CD8-positive, alpha-beta memory T cell (primary cell): ENCODE measurements around the gene CABP4. TPM values are rescaled to one million over a fixed set of nuclear protein-coding genes. Genes with fewer than 3 reads are reported as not detected.

Experiments used
- CTCF ChIA-PET: fragments of 350-600 bp; sonication (Branson Sonifier 250); formaldehyde crosslinking; loops from one replicate; lab custom pipeline; 2021; ENCODE audit warnings: antibody characterized with exemption; lab: Charles Lee
- POLR2A ChIA-PET: fragments of 350-600 bp; sonication (Branson Sonifier 250); formaldehyde crosslinking; loops from one replicate; lab custom pipeline; 2021; ENCODE audit warnings: antibody characterized with exemption; lab: Charles Lee
- DNase-seq, 5 donors: peaks; one replicate each; pipeline versions ENCODE4 v3.0.0 to v3.0.0-alpha.2; 2020 to 2022; ENCODE audit warnings: mixed read lengths in 1 of 5
- H3K27ac ChIP-seq: one replicate; pipeline ENCODE4 v1.7.0; 2013; ENCODE audit warnings: low read depth, mild to moderate bottlenecking, low read length, moderate library complexity
- H3K27me3 ChIP-seq: 2 replicates; pipeline ENCODE4 v1.7.0; 2013; ENCODE audit warnings: low read length, mild to moderate bottlenecking; ENCODE audit not compliant: insufficient read depth, poor library complexity, severe bottlenecking
- H3K36me3 ChIP-seq: 2 replicates; pipeline ENCODE4 v1.7.0; 2013; ENCODE audit warnings: mild to moderate bottlenecking, low read length, moderate library complexity; ENCODE audit not compliant: insufficient read depth
- H3K4me1 ChIP-seq: 2 replicates; pipeline ENCODE4 v1.7.0; 2013; ENCODE audit warnings: mild to moderate bottlenecking, low read length, moderate library complexity; ENCODE audit not compliant: insufficient read depth
- H3K4me3 ChIP-seq: 2 replicates; pipeline ENCODE4 v1.7.0; 2013; ENCODE audit warnings: mild to moderate bottlenecking, low read length
- H3K9me3 ChIP-seq: 2 replicates; pipeline ENCODE4 v1.7.0; 2013; ENCODE audit warnings: mild to moderate bottlenecking, low read length
- H3K27ac Mint-ChIP-seq, 8 donors: one replicate each; pipeline ENCODE4 v1.8.0; 2020 to 2021; ENCODE audit warnings: mixed read lengths in 8 of 8, mild to moderate bottlenecking in 6 of 8, inconsistent platforms in 3 of 8, moderate library complexity in 3 of 8
- H3K27me3 Mint-ChIP-seq, 2 donors: one replicate each; pipeline ENCODE4 v1.8.0; 2020 to 2021; ENCODE audit warnings: mixed read lengths in 2 of 2, mild to moderate bottlenecking in 1 of 2, moderate library complexity in 1 of 2
- H3K36me3 Mint-ChIP-seq, 3 donors: one replicate each; pipeline ENCODE4 v1.8.0; 2020 to 2021; ENCODE audit warnings: mixed read lengths in 3 of 3, inconsistent platforms in 1 of 3, mild to moderate bottlenecking in 1 of 3
- H3K4me1 Mint-ChIP-seq, 3 donors: one replicate each; pipeline ENCODE4 v1.8.0; 2020 to 2021; ENCODE audit warnings: mixed read lengths in 3 of 3, inconsistent platforms in 1 of 3, mild to moderate bottlenecking in 1 of 3
- H3K4me3 Mint-ChIP-seq, 7 donors: one replicate each; pipeline ENCODE4 v1.8.0; 2020 to 2021; ENCODE audit warnings: mixed read lengths in 7 of 7, mild to moderate bottlenecking in 6 of 7, moderate library complexity in 4 of 7, inconsistent platforms in 2 of 7
- H3K9me3 Mint-ChIP-seq, 5 donors: one replicate each; pipeline ENCODE4 v1.8.0; 2020 to 2022; ENCODE audit warnings: mixed read lengths in 5 of 5, mild to moderate bottlenecking in 3 of 5, moderate library complexity in 2 of 5, inconsistent platforms in 1 of 5
- polyA plus RNA-seq: library from polyadenylated mRNA; unstranded; fragments of 300-500 nt; fragmentation: Illumina TruSeq; gene quantifications from one replicate; pipeline ENCODE4 v1.2.3, GENCODE V29; 2021
- total RNA-seq, 2 experiments: library from RNA; stranded (reverse); gene quantifications; one replicate each; pipeline ENCODE4 v1.2.3, GENCODE V29; 2021

The CABP4 gene
- total and polyA plus RNA-seq, 3 experiments from 2014 or later: 0.28 to 0.36 (median 0.33) TPM

DNA sequence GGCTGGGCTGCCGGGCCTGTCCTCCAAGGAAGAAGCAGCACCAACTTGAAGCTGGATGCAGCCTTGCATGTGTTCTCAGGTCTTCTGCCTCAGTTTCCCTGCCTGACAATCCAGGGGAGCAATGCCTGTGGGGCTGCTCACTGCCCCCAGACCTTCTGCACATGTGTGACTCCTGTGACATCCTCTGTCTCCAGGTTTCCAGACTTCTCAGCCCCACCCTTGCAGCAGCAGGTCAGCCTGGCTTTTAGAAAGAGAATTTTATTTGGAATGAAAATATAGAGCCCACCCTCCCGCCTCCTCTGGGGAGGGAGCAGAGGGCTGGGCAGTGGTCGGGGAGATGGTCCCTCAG is 17.4 kb upstream of the CABP4 start:
- Histone ChIP-seq H3K4me3 (peak overlapping the region; percentile 95), H3K27ac (peak overlapping the region; percentile 79), H3K27me3 (no peaks in the 10 kb centered on the region), H3K36me3 (peaks cover 16% of the 10 kb centered on the region), H3K9me3 (no peaks in the 10 kb centered on the region), H3K4me1 (peaks cover 61% of the 10 kb centered on the region)
- Mint-ChIP-seq H3K27ac (peak overlapping the region; percentile 69 to 97 (median 93)), H3K4me1 (peaks cover 48 to 82% (median 56%) of the 10 kb centered on the region in 3 donors), H3K4me3 (peak overlapping the region; percentile 96 to 99 (median 98)), H3K9me3 (peaks cover 0 to 2% (median 0%) of the 10 kb centered on the region in 5 donors), H3K27me3 (peaks cover 0 to 1% of the 10 kb centered on the region in 2 donors), H3K36me3 (peaks cover 0 to 41% (median 4%) of the 10 kb centered on the region in 3 donors)
- POLR2A ChIA-PET: interaction anchor here (1.2 to 10.1 kb wide), 21 partner anchors 10 to 198 kb away, joined by 3 to 203 read pairs (median 17); partner anchors contain the start of genes AIP, CARNS1, GPR152 and PITPNM1
- no peak for DNase-seq
- CTCF ChIA-PET: interaction anchor here (0.6 to 5.5 kb wide), 24 partner anchors 8 to 149 kb away, joined by 3 to 59 read pairs (median 5); partner anchors contain the start of genes AIP, CLCF1, PITPNM1 and POLD4

DNA sequence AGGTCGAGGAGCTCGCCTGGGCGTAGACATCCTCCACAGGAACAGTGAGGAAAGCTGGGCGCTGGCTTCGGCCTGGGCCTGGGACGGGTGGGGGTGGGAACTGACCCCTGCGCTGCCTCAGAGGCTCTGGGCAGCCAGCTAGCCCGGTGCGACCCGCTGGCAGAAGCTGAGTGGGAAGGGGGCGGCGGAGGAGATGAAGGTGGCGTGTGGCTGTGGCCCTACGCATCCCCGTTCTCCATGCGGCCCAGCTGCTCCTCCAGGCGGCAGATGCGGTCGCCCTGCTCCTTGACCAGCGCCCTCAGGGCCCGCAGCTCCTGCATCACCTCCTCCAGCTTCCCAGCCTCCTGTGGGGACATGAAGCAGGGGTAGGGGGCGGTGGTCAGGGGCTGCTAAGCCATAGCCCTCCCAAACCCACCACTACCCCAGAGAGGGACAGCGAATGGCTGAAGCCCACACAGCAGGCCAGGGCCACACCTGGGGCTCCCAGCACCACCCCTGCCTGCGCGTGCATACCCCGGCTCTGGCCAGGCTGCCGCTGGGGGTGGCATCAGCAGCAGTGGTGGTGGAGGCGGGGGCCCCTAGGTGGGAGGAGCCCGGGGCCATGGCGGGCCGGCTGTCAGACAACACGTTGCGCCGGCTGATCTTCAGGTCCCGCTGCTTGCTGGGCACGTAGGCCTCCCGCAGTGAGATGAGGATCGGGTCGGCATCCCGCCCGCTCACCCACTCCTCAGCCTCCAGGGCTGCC is 16.8 kb upstream of the CABP4 start:
- ChIA-PET CTCF (interaction anchor here (0.6 to 5.5 kb wide), 21 partner anchors 10 to 150 kb away, joined by 3 to 59 read pairs (median 5); partner anchors contain the start of genes AIP, CLCF1, PITPNM1 and POLD4), POLR2A (interaction anchor here (0.5 to 10.1 kb wide), 21 partner anchors 10 to 199 kb away, joined by 3 to 203 read pairs (median 17); partner anchors contain the start of genes AIP, CARNS1, GPR152 and POLD4)
- Mint-ChIP-seq H3K36me3 (peaks cover 0 to 35% (median 4%) of the 10 kb centered on the region in 3 donors), H3K27ac (peak overlapping the region; percentile 93 to 99 (median 94)), H3K4me3 (peak overlapping the region; percentile 96 to 99 (median 98)), H3K27me3 (peaks cover 0 to 1% of the 10 kb centered on the region in 2 donors), H3K9me3 (peaks cover 0 to 2% (median 0%) of the 10 kb centered on the region in 5 donors), H3K4me1 (peaks cover 46 to 78% (median 53%) of the 10 kb centered on the region in 3 donors)
- peak; percentile 70 to 87 (median 76) for DNase-seq
- Histone ChIP-seq H3K27me3 (no peaks in the 10 kb centered on the region), H3K27ac (peak overlapping the region; percentile 79), H3K36me3 (peaks cover 11% of the 10 kb centered on the region), H3K4me3 (peak overlapping the region; percentile 95), H3K9me3 (no peaks in the 10 kb centered on the region), H3K4me1 (peaks cover 56% of the 10 kb centered on the region)

GRCh38 chr11:67439321-67440228 is 15.6 kb upstream of the CABP4 start:
- ChIA-PET POLR2A (interaction anchor here (0.7 to 10.1 kb wide), 6 partner anchors 12 to 48 kb away, joined by 3 to 203 read pairs (median 15); partner anchors contain the start of genes PPP1CA, RAD9A, RPS6KB2 and TBC1D10C), CTCF (interaction anchor here (0.7 to 5.5 kb wide), 8 partner anchors 8 to 83 kb away, joined by 3 to 59 read pairs (median 8); partner anchors contain the start of genes PITPNM1, PPP1CA, TBC1D10C and TMEM134)
- Mint-ChIP-seq H3K27ac (peak overlapping the region; percentile 89 to 99 (median 94)), H3K27me3 (peaks cover 0 to 1% of the 10 kb centered on the region in 2 donors), H3K4me3 (peak overlapping the region; percentile 96 to 99 (median 98)), H3K36me3 (peaks cover 0 to 26% (median 4%) of the 10 kb centered on the region in 3 donors), H3K4me1 (peaks cover 46 to 77% (median 46%) of the 10 kb centered on the region in 3 donors), H3K9me3 (peaks cover 0 to 2% (median 0%) of the 10 kb centered on the region in 5 donors)
- Histone ChIP-seq H3K27me3 (no peaks in the 10 kb centered on the region), H3K4me1 (peaks cover 53% of the 10 kb centered on the region), H3K4me3 (peak overlapping the region; percentile 95), H3K36me3 (peaks cover 11% of the 10 kb centered on the region), H3K27ac (peak overlapping the region; percentile 24), H3K9me3 (no peaks in the 10 kb centered on the region)
- peak in 2 of 5 donors; percentile 32 to 44 for DNase-seq

GRCh38 chr11:67440229-67441097 is 14.7 kb upstream of the CABP4 start:
- Mint-ChIP-seq H3K9me3 (peaks cover 0 to 2% (median 0%) of the 10 kb centered on the region in 5 donors), H3K27ac (peak overlapping the region; percentile 89 to 99 (median 94)), H3K27me3 (peaks cover 0 to 1% of the 10 kb centered on the region in 2 donors), H3K36me3 (peaks cover 0 to 20% (median under 1%) of the 10 kb centered on the region in 3 donors), H3K4me3 (peak overlapping the region; percentile 79 to 99 (median 98)), H3K4me1 (peaks cover 50 to 77% (median 50%) of the 10 kb centered on the region in 3 donors)
- Histone ChIP-seq H3K9me3 (no peaks in the 10 kb centered on the region), H3K27ac (no peak overlapping the region), H3K4me3 (no peak overlapping the region), H3K4me1 (peaks cover 53% of the 10 kb centered on the region), H3K36me3 (peaks cover 5% of the 10 kb centered on the region), H3K27me3 (no peaks in the 10 kb centered on the region)
- ChIA-PET CTCF (interaction anchor here (0.9 to 5.5 kb wide), 4 partner anchors 28 to 66 kb away, joined by 3 to 59 read pairs (median 3); partner anchors contain the start of genes PPP1CA and TBC1D10C), POLR2A (interaction anchor here (0.7 to 1.0 kb wide), 2 partner anchors 25 to 44 kb away, joined by 3 read pairs; no protein-coding TSS in a partner anchor)
- DNase-seq: peak in 1 of 5 donors; percentile 39

DNA sequence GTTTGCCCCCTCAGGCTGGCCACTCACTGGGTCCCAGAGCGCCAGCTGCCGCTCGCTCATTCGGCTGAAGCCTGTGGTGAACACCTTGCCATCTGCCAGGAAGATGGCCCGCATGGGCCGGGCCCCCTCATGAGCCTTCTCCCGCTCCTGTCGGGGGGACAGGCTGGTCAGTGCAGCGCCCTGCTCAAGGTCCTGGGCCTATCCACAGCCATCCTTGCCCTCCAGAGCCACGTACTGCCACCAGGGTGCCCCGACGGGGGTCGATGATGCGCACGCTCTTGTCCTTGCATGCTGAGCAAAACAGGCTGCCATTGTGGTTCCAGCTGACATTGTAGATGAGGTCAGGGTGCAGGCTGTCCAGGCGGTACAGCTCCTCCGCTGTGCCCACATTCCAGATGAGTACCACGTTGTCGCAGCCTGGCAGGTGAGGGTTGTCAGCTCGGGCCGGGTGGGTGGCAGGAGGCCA is 14.0 kb upstream of the CABP4 start:
- peaks cover 52 to 79% (median 56%) of the 10 kb centered on the region in 3 donors for H3K4me1 Mint-ChIP-seq
- H3K4me3 Mint-ChIP-seq: peak overlapping the region in 5 of 7 donors; percentile 30 to 99 (median 73)
- peak overlapping the region; percentile 77 to 97 (median 87) for H3K27ac Mint-ChIP-seq

GRCh38 chr11:67441731-67442351 is 13.3 kb upstream of the CABP4 start:
- H3K36me3 ChIP-seq: no peaks in the 10 kb centered on the region
- H3K27ac ChIP-seq: no peak overlapping the region
- DNase-seq: peak in 2 of 5 donors; percentile 47 to 62
- Mint-ChIP-seq H3K9me3 (peaks cover 0 to 2% (median 0%) of the 10 kb centered on the region in 5 donors), H3K27ac (peak overlapping the region; percentile 74 to 97 (median 89)), H3K27me3 (peaks cover 0 to 1% of the 10 kb centered on the region in 2 donors), H3K36me3 (peaks cover 0 to 10% (median 0%) of the 10 kb centered on the region in 3 donors), H3K4me3 (peak overlapping the region; percentile 33 to 79 (median 65)), H3K4me1 (peaks cover 55 to 80% (median 60%) of the 10 kb centered on the region in 3 donors)
- H3K4me1 ChIP-seq: peaks cover 57% of the 10 kb centered on the region
- POLR2A ChIA-PET: interaction anchor here (1.0 kb wide), 1 partner anchor 23 kb away, joined by 3 read pairs; no protein-coding TSS in a partner anchor
- H3K27me3 ChIP-seq: no peaks in the 10 kb centered on the region
- CTCF ChIA-PET: interaction anchor here (0.8 to 0.9 kb wide), 3 partner anchors 26 to 51 kb away, joined by 3 to 5 read pairs (median 3); partner anchors contain the start of gene PPP1CA
- H3K9me3 ChIP-seq: no peaks in the 10 kb centered on the region
- H3K4me3 ChIP-seq: no peak overlapping the region

More for the DNA sequence above, 14.0 kb upstream of the CABP4 start:
- H3K4me3 ChIP-seq: no peak overlapping the region
- H3K27me3 ChIP-seq: no peaks in the 10 kb centered on the region
- ChIA-PET POLR2A (interaction anchor here (0.6 to 1.0 kb wide), 2 partner anchors 24 to 48 kb away, joined by 3 to 4 read pairs; no protein-coding TSS in a partner anchor), CTCF (interaction anchor here (0.8 to 5.5 kb wide), 5 partner anchors 27 to 65 kb away, joined by 3 to 59 read pairs (median 3); partner anchors contain the start of genes PPP1CA and TBC1D10C)
- no peak overlapping the region for H3K27ac ChIP-seq
- DNase-seq: peak in 2 of 5 donors; percentile 25 to 43
- peaks cover 54% of the 10 kb centered on the region for H3K4me1 ChIP-seq
- H3K9me3 ChIP-seq: no peaks in the 10 kb centered on the region
- Mint-ChIP-seq H3K9me3 (peaks cover 0 to 2% (median 0%) of the 10 kb centered on the region in 5 donors), H3K27me3 (peaks cover 0 to 1% of the 10 kb centered on the region in 2 donors), H3K36me3 (peaks cover 0 to 15% (median 0%) of the 10 kb centered on the region in 3 donors)
- H3K36me3 ChIP-seq: no peaks in the 10 kb centered on the region
